Right ventricle myocardium superior (tissue), 1 donor: ENCODE measurements around the gene KIAA1328. TPM values are rescaled to one million over a fixed set of nuclear protein-coding genes. Genes with fewer than 3 reads are reported as not detected.

Experiments used
- ATAC-seq: fragments of 200-7000 bp; cut with Tn5 transposase; one replicate; pipeline ENCODE4 v1.9.1; 2020; ENCODE audit warnings: mild to moderate bottlenecking; ENCODE audit not compliant: poor library complexity
- DNase-seq: peaks from one replicate; pipeline ENCODE4 v3.0.0-alpha.2; 2020
- intact Hi-C: fragments of 100-400 bp; cut with DNase I; formaldehyde crosslinking; loops from one replicate; pipeline ENCODE4 v1.11.2; 2022
- total RNA-seq: library from RNA; stranded (reverse); fragmentation: NEBNext Ultra II Directional; extraction: Animal tissue kit (Norgen Biotek cat#: 25700); gene quantifications from one replicate; pipeline ENCODE4 v1.2.1, GENCODE V29; 2021
- donor health status: DM: no; HTN: yes; CAD: no; lungs with severe emphysema.

The KIAA1328 gene
- total RNA-seq, 1 donor from 2014 or later: 3.6 TPM

DNA sequence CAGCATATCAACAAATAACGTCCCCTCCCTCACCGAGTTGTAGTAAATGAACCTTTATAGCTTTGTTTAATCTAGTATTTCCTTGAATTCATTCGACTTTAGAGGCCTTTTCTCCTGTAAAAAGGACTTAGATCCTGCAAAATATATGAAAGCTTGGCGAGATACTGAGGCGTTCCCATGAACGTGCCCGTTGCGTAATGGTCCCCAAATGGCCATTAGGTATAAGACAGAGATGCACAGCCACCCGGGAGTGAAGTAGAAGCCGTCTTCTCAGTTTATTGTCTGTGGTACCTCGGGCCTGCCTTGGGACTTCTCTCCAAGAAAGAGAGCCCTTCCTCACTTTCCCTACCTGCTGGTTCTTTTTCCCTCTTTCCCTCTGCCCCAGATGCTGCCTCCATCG, 426.0 kb downstream of the KIAA1328 start:
- ATAC-seq (no peak), DNase-seq (no peak)
- intact Hi-C loops: no loop called here

DNA sequence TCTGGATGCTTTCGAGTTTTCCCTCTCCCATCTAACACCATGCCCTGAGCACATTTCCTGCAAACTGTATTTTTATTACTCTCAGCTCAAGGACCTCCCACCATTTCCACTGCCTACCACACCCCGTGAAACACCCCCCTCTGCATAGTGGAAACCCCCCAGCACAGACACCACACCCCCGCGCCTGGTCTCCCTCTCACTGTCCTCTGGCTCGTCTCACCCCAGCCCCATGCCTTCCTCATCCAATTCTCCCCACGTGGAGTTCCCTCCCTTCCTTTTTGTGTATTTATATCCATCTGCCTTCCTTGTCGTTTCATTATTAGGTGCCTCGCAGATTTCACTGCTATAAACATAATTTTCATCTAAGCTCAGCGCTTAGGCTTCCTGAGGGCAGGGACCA, 429.2 kb downstream of the KIAA1328 start:
- DNase-seq (no peak), ATAC-seq (no peak)

DNA sequence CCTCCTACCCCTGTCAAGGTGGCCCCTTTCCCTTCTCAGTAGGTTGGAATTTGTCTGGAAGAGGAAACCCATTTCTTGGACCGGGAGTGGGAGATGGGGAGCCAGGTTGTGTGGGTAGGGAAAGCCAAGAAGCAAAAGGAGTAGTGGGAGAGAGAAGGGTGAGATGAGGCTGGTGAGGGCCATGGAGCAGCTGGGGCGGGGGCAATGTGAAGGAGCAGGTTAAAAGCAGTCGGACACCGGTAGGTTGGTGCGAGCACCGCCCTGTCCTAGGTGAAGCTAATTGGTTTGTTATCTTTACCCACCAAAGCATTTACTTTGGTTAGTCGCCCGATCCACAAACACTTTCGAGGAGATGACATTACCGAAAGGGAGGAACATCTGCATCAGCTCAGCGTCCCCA, 429.9 kb downstream of the KIAA1328 start:
- DNase-seq (no peak), ATAC-seq (no peak)
- intact Hi-C loops: no loop called here

More for the DNA sequence above, 429.2 kb downstream of the KIAA1328 start:
- intact Hi-C loops: no loop called here

DNA sequence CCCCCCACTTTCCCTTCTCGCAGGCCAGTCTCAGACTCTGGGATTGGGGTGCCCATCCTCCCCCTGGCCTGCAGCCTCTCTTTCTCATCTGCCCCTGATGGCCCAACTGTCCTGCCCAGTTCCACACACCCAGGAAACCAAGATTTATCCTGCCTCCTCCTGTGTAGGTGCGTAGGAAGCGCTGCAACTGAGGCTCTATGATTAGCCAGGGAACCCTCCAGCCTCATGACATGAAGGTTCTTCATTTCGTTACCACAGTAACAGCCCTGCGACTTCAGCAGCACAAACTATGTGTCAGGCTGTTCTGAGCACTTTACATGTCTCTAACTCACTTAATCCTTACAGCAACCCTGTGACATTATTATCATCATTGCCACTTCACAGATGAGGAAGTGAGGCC, 430.8 kb downstream of the KIAA1328 start:
- intact Hi-C loops: no loop called here
- ATAC-seq (no peak), DNase-seq (no peak)

DNA sequence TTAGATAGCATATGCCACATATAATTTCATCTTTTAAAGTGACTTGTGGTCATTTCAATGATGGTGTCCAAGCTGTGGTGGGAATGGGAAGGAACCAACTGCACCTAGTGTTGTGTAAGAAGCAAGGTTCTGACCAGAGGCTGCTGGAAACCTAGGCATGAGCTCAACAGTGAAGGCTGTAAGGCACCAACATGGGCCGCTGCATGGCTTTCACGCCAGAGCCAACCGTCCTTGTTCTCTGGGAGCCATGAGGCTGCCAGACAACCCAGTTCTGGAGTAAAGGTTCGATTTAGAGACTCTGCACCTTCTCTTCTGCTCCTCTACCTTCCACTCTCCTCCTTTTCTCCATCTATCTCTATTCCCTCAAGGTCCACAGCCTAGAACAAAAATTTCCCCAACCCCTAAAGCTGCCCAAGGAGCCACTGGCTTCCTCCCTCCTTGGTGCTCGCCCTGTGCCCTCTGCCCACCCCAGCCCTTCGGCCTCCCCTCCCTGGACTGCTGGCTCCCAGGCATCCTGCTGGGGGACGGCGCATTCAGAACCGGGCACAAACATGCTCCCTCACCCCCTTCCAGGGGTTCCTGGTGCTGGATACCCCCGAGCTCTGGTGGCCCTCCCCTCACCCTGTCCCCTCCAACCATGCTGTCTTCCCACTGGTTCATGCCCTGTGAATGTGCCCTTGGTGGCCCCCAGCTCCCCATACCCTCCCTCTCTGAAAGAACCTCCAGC, 431.6 kb downstream of the KIAA1328 start:
- intact Hi-C loops: no loop called here
- ATAC-seq: no peak
- DNase-seq: no peak

DNA sequence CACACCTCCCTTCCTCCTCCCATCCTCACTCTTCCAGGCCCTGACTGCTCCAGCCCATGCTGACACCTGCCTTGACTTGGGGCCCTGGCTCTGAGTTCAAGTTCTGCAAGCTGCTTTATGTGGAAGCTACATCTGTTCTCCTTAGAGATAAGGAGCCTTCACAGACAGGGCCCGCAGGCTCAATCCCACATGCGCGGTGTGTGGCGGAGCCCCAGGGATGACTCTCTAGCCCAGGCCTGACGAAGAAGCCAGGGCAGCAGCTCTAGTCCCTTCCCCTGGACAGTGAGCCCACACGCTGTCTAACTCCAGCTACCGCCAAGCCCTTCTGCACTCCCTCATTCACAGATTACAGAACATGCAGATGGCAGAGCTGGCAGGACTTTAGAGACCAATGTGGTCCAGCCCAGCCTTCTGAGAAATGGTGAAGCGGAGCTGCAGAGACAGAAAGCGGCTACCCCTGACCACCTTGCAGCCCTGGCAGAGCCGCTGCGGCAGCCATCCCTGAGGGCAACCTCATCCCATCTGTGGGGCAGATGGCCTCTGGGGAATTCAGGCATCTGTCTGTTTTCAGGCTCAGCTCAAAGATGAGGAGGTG, 432.4 kb downstream of the KIAA1328 start:
- intact Hi-C loops: no loop called here
- DNase-seq: peak; percentile 20
- ATAC-seq: no peak

DNA sequence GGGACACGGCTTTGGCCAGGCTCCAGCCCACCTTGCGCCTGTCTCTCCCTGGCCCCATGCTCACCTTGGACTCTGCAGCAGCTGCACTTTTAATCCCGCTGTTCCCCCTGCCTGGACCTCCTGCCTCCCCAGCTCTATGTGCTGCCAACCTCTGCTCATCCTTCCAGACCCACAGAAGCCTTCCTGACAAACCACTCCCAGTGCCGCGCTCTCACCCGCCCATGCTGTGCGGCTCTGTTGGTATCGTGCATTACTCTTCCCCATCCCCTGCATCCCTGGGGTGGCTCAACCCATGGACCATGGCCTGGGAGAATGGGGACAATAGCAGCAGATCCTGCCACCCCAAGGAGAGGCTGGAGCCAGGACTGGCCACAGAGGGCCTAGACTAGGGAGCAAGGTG, 433.1 kb downstream of the KIAA1328 start:
- DNase-seq (peak; percentile 20), ATAC-seq (no peak)
- intact Hi-C loops: no loop called here

DNA sequence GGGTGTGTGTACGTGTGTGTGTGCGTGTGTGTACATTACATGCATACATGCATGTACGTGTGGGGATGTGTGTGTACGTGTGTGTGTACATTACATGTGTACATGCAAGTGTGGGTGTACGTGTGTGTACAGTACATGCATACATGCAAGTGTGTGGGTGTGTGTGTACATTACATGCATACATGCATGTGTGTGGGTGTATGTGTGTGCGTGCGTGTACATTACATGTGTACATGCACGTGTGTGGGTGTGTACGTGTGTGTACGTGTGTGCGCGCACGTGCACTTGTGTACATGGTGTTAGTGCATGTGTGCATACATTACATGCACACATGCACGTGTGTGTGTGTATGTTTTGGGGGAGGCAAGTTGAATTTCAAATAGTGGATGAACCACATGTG, 436.0 kb downstream of the KIAA1328 start:
- intact Hi-C loops: no loop called here
- DNase-seq: peak; percentile 14
- ATAC-seq: no peak

DNA sequence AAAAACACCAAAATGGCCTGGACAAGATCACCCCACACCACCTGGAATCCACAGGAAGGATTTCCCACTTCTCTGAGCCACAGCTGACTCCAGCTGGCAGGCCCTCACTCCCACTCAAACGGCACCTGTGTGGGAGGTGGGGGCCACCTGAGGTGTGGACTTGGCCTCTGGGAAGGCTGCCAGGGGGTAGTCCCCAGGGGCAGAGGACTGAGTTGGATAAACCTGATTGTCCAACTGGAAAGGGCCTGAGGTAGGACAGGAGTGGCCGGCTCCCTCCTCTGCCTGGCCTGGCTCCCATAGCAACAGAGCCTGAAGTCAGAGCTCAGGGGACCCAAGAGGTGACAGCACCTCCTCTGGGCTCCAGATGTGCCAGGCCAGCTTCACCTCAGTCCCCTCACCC, 436.5 kb downstream of the KIAA1328 start:
- ATAC-seq (no peak), DNase-seq (peak; percentile 28)
- intact Hi-C loops: no loop called here

DNA sequence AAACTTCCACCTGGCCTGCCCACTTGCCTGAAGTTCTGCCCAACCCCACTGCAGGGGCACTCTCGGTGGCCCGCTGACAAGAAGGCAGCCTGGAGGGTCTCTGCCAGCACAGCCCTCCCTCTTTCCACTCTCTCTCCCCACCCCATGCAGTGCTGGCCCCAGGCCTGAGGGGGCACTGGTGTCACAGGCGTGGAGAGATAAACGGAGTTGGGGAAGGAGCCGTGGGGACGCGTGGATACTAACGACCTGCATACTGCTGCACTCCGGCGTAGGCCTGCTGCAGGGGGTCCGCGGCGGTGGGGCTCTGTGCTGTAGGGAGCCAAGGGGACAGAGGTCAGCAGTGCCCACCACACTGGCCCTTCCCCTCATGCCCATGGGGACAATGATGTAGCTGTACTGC, 437.4 kb downstream of the KIAA1328 start:
- DNase-seq: peak; percentile 31
- intact Hi-C loops: no loop called here
- no peak for ATAC-seq

DNA sequence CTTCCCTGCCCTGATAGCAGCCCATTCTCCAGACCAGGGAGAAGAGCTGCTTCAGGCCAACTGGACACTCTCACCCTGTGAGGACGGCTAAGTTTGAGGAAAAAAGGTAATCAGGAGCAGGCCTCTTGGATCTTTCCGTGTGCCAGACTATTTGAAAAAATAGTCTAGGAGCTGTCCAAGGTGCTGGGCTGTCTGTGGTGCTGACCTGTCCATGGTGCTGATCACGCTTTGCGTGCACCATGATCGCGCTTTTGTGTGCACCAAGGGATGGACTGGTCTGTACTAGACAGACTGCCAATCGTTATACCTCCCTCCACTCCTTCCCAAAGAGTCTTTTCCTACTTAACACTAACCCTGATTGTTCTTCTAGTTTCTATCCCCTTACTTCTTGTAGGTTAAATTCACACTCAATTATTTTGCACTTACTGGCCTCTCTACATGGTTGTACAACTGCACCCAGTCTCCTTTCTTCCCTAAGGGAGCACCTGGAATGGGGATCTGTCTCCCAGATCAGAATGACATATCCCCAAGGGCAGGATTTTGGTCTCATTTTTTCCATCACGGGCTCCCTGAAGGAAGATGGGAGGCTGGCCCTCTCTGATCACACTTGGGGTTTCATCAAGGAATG, 441.2 kb downstream of the KIAA1328 start:
- intact Hi-C loops: no loop called here
- ATAC-seq (peak; percentile 61), DNase-seq (peak; percentile 43)

DNA sequence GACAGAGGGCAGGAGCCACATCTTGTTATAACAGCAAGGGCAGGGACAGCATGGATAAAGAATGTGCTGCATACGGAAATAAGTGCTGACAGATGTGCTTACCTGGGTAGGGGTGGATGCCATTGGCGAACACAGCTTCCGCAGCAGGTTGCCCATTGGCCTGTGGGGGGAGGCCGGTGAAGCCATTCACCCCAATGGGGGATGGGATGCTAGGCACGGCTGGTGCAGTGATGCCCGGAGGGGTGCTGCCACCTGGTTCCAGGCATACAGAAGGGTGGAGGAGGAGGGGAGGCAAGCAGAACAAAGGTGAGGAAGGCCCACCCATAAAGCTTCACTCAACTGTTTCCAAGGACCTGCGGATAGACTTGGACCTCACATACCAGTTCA, 441.7 kb downstream of the KIAA1328 start:
- intact Hi-C loops: no loop called here
- ATAC-seq (no peak), DNase-seq (peak; percentile 14)

DNA sequence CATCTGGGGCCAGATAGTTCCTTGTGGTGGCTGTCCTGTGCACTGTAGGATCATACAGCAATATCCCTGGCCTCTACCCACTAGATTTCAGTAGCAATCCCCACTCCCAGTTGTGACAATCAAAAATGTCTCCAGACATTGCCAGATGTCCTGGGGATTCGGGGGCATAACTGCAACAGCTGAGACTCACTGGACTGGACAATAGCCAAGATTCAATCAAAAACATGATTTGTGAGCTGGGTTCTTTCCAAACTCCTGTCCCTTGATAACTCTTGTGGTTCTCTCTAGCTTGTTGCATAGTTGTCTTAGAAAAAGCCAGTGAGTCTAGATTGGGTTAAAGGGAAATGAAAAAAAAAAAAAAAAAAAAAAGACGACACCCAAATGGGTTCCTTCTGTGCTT, 443.3 kb downstream of the KIAA1328 start:
- intact Hi-C loops: no loop called here
- no peak for ATAC-seq
- no peak for DNase-seq

DNA sequence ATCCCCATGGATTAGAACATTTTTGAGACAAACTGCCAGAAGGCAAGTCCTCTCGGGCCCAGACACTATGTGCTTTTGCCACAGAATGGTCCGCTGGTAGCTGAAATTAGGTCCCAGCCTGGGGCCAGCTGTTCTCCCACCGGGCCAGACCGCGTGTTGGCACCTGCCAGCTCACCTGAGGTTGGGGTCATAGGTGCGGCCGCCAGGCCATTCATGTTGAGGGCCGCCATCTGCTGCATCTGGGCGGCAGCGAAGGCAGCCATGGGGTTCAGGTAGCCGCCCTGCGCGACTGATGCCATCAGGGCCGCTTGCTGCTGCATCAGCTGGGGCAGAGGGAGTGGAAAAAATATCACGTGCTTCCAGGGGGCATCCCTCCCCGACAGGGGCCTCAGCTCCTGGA, 443.9 kb downstream of the KIAA1328 start:
- intact Hi-C loops: no loop called here
- DNase-seq (no peak), ATAC-seq (no peak)

DNA sequence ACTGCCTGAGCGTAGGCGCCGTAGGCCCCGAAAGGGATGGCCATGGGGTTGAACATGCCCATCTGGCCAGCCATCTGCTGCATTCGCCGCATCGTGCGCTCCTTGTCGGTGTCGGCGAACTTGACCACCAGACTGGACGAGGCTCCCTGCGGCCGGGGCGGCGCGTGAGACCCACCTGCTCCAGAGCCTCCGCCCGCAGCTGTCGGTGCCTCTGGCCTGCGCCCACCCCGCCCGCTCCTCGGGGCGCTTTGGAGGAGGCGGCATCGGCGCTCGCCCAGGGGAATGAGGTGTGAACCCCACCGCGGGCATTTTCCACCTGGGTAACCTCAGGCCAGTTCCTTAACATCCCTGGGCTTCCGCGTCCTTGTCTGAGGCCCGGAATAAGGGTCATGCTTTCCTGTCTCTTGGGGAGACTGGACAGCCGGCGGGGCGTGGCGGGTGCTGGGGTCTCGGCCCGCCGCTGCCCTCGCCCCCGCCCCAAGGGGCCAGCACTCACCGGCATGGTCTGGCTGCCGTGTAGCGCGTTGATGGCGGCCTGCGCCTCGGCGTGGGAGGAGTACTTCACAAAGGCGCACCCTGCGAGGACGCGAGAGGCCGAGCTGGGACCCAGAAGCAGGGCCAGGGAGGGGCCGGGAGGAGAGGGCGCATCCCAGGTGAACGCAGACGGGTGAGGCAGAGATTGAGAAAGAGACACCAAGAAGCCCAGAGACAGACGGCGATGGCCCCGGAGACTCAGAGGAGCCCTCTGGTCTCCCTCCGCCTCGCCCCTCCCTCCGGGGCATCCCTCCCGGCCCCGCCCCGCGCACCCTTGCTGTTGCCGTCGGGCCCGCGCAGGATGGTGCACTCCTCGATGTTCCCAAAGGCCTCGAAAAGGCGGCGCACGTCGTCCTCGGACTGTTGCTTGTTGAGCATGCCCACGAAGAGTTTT, 445.6 kb downstream of the KIAA1328 start:
- DNase-seq: peak; percentile 30
- no peak for ATAC-seq
- intact Hi-C loops: no loop called here

DNA sequence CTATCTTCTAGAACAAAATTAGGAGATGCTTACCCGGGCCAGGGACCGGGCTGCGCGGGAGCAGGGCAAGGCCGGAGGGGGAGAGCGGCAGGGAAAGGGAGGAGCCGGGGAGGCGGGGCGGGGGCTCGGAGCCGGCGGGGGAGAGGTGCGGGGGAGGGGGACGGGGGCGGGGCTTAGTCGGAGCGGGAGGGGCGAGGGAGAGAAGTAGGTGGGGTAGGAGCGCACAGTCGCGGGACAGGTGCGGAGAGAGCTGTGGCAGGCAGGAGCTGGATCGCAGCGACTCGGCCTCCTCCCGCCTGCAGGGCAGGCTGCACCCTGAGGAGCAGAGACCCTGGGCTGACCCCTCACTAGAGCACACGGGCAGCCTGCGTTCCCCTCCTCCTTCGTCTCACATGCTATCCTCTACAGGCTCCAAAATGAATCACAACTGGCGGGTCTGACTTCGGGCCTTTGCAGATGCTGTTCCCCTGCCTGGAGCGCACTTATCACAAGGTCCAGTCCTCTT, 446.4 kb downstream of the KIAA1328 start:
- ATAC-seq (no peak), DNase-seq (peak; percentile 11)
- intact Hi-C loops: no loop called here

DNA sequence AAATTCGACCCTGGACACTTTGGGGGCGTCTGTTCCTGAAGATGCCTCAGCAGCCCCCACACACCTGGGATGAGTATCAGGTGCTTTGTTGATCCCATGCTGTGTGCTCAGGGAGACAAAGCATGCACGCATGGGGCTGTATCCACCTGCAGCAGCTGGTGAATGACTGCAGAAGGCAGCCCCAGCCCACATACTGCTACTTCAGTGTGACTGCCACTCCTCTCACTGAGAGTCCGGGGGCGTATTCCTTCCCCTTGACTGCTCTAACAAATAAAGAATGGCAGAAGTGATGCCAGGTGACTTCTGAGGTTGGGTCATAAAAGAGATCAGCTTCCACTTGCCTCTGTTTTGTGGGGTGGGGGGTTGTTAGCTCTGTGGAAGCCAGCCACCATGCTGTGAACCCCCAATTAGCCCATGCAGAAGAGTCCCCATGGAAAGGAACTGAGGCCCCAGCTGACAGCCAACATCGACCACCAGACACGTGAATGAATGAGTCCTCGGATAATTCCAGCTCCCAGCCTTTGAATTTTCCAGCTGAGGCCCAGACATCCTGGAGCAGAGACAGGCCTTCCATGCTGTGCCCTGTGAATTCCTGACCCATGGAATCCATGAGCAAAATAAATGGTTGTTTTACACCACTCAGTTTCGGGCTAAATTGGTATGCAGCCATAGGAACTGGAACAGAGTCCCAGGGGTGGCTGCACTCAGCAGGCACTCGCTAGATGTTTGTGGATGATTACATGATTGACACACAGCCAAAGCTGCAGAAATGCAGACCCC, 447.4 kb downstream of the KIAA1328 start:
- ATAC-seq (no peak), DNase-seq (peak; percentile 16)
- intact Hi-C loops: no loop called here

DNA sequence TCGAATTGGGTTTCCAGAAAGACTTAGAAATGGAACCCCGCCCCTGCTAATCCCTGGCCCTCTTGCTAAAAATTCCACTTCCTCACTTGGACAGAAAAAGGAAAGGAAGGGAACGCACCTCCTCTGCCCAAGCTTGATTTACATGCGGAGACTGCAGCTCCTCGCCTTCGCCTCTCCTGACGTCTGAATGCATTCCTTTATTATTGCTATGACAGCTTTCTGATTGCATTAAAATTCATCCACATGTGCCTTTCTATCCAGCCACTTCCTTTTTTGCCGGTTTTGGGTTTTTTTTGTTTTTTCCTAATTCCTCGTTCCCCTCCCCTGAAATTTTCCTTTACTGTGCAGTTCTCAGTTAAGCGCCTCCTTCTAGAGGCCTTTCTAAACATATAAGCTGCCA, 448.9 kb downstream of the KIAA1328 start:
- ATAC-seq: no peak
- DNase-seq: no peak
- intact Hi-C loops: no loop called here
